ENCODE data around the gene XRCC5. TPM values are rescaled to one million over a fixed set of nuclear protein-coding genes. Genes with fewer than 3 reads are reported as not detected.

The XRCC5 gene
- total and polyA plus RNA-seq, 10 of the 15 experiments (the other 5 are each of a cell fraction or from before 2014, with no cell fraction given) = 259 to 815 (median 530) TPM

- H3K79me2 ChIP-seq (ENCODE audit: control insufficient read depth, insufficient read depth, low read length) = no peaks in the 10 kb centered on the region; the same call in 1 of the 2 replicates
Observed at GRCh38 chr2:216169087-216169486, 59.9 kb downstream of the XRCC5 start.

More at GRCh38 chr2:216169087-216169486, 59.9 kb downstream of the XRCC5 start:
- in situ Hi-C loops (cut with MboI) = no loop called here
- RAD21 ChIA-PET (ENCODE audit: unreplicated experiment) = no interaction called here
- intact Hi-C loops (cut with micrococcal nuclease; ENCODE audit: unreplicated experiment) = no loop called here
- H3K4me1 ChIP-seq (ENCODE audit: control insufficient read depth, insufficient read depth, low read length) = no peaks in the 10 kb centered on the region
- CTCF ChIA-PET = interaction anchor here (1.1 to 1.7 kb wide), 2 partner anchors 10 to 11 kb away, joined by 3 to 4 read pairs; no protein-coding TSS in a partner anchor
- no TSS peak for BruUV-seq (replicated peaks)
- WGBS (ENCODE audit: insufficient coverage, insufficient replicate concordance, low lambda C conversion rate, missing lambda C conversion rate) = 100% methylated on average over 3 of the region's 3 CpGs
- H3K4me2 ChIP-seq (ENCODE audit: control insufficient read depth, insufficient read depth) = no peak overlapping the region
- POLR2A ChIA-PET = interaction anchor here (0.6 kb wide), 1 partner anchor 12 kb away, joined by 3 read pairs; no protein-coding TSS in a partner anchor
- SMC1A ChIA-PET (ENCODE audit: uncharacterized antibody, unreplicated experiment) = interaction anchor here (0.6 to 4.4 kb wide), 5 partner anchors 9 to 899 kb away, joined by 3 to 19 read pairs (median 3); no protein-coding TSS in a partner anchor
- H3K27ac ChIP-seq (ENCODE audit: control insufficient read depth, insufficient read depth) = no peak overlapping the region
- H3K9ac ChIP-seq (ENCODE audit: control insufficient read depth, insufficient read depth, low read length) = no peak overlapping the region
- no peak for TF ChIP-seq NFYA (IDR thresholded peaks at IDR 0.05; ENCODE audit: borderline replicate concordance, low read depth, low read length)
- TF ChIP-seq PAX8 (IDR thresholded peaks at IDR 0.05) = no peak
- no peak for TF ChIP-seq FOXK2 (IDR thresholded peaks at IDR 0.05)
- TF ChIP-seq WRNIP1 (IDR thresholded peaks at IDR 0.05; ENCODE audit: borderline replicate concordance, low read depth, low read length) = no peak
- no peak for TF ChIP-seq PBX3 (IDR thresholded peaks at IDR 0.05; ENCODE audit: insufficient replicate concordance, low read depth, low read length)
- H3K4me3 ChIP-seq = no peak overlapping the region
- DNase-seq (ENCODE audit: low read depth, low spot score) (no peak), ATAC-seq (no peak), FAIRE-seq (no peak)
- H3K9me3 ChIP-seq (replicated peaks; ENCODE audit: control insufficient read depth, insufficient read depth, low read length) = no peaks in the 10 kb centered on the region
- no peak overlapping the region for H2AFZ ChIP-seq (ENCODE audit: control insufficient read depth, low read depth, low read length)
- peaks cover 7 to 57% of the 10 kb centered on the region in 2 experiments for H3K36me3 ChIP-seq (ENCODE audit: control insufficient read depth in 2 of 2, insufficient read depth in 2 of 2, low read length in 1 of 2)
- H4K20me1 ChIP-seq (ENCODE audit: control insufficient read depth, insufficient read depth) = no peaks in the 10 kb centered on the region
- no peaks in the 10 kb centered on the region for H3K27me3 ChIP-seq (replicated peaks in 1 of 2; ENCODE audit: control insufficient read depth in 2 of 2, insufficient read depth in 2 of 2, low read length in 1 of 2)

Data from GM12878 (cell line).